Lower lobe of right lung (tissue), 2 donors: ENCODE measurements around the gene MARCO. TPM values are rescaled to one million over a fixed set of nuclear protein-coding genes. Genes with fewer than 3 reads are reported as not detected.

Experiments used
- ATAC-seq, 2 donors: fragments of 200-7000 bp; cut with Tn5 transposase; one replicate each; pipeline ENCODE4 v1.9.1; 2020 to 2022; ENCODE audit warnings: mild to moderate bottlenecking in 2 of 2, moderate library complexity in 2 of 2
- DNase-seq: peaks from one replicate; pipeline ENCODE4 v3.0.0-alpha.2; 2020
- H3K27ac ChIP-seq: fragments of 200-600 bp; one replicate; pipeline ENCODE4 v1.8.0; 2022
- H3K27me3 ChIP-seq: fragments of 200-600 bp; one replicate; pipeline ENCODE4 v1.8.0; 2022; ENCODE audit warnings: low read depth
- H3K36me3 ChIP-seq: fragments of 200-600 bp; one replicate; pipeline ENCODE4 v1.8.0; 2022; ENCODE audit warnings: mild to moderate bottlenecking
- H3K4me1 ChIP-seq: fragments of 200-600 bp; one replicate; pipeline ENCODE4 v1.8.0; 2022
- H3K4me3 ChIP-seq: fragments of 200-600 bp; one replicate; pipeline ENCODE4 v1.8.0; 2022; ENCODE audit warnings: mild to moderate bottlenecking
- H3K9me3 ChIP-seq: fragments of 200-600 bp; one replicate; pipeline ENCODE4 v1.8.0; 2022
- CTCF ChIP-seq: fragments of 200-600 bp; IDR thresholded peaks from one replicate; pipeline ENCODE4 v1.8.0; 2022; ENCODE audit warnings: antibody characterized with exemption, mild to moderate bottlenecking
- intact Hi-C: fragments of 100-400 bp; cut with DNase I; formaldehyde crosslinking; loops from one replicate; pipeline ENCODE4 v1.11.0; 2022
- total RNA-seq: library from RNA; stranded (reverse); fragmentation: NEBNext Ultra II Directional; extraction: Animal tissue kit (Norgen Biotek cat#: 25700); gene quantifications from one replicate; pipeline ENCODE4 v1.2.1, GENCODE V29; 2021
- donor health status: DM: no; HTN: yes; CAD: no; lungs with severe emphysema.

Gene MARCO
- total RNA-seq, 1 donor from 2014 or later: 491 TPM

- H3K4me1 ChIP-seq: peaks cover 4% of the 10 kb centered on the region
- no peaks in the 10 kb centered on the region for H3K36me3 ChIP-seq
- no peak for TF ChIP-seq CTCF
- peaks cover 8% of the 10 kb centered on the region for H3K27me3 ChIP-seq
- intact Hi-C loops: no loop called here
- H3K9me3 ChIP-seq: no peaks in the 10 kb centered on the region
- DNase-seq: peak; percentile 86
- ATAC-seq: peak; percentile 72 to 88
- peak overlapping the region; percentile 56 for H3K27ac ChIP-seq
- no peak overlapping the region for H3K4me3 ChIP-seq
Measured at GRCh38 chr2:118970396-118971135, 28.6 kb downstream of the MARCO start.

GRCh38 chr2:118971245-118972122, 29.5 kb downstream of the MARCO start:
- Histone ChIP-seq H3K4me1 (peaks cover 4% of the 10 kb centered on the region), H3K9me3 (no peaks in the 10 kb centered on the region), H3K27ac (peak overlapping the region; percentile 56), H3K36me3 (no peaks in the 10 kb centered on the region), H3K4me3 (no peak overlapping the region), H3K27me3 (peaks cover 8% of the 10 kb centered on the region)
- DNase-seq (no peak), ATAC-seq (no peak)
- no peak for TF ChIP-seq CTCF
- intact Hi-C loops: no loop called here

DNA sequence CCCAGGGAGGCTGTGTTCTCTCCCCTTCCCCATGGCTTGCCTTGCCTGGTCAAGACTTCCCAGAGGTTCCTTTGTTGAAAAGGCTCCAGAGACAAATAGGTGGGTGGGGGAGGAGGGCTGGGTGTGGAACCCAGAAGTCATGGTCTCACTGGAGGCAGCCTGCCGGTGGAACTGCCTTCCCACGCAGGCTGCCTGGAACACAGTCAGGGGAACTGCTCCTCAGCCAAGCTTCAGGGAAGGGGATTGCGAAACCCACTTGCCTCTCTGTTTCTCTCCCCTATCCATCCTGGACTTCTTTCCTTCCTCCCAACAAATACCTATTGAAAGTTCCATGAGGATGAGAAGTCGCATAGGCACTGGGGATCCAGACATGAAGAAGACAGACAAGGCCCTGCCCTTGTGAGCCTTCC, 31.6 kb downstream of the MARCO start:
- H3K27ac ChIP-seq: peak overlapping the region; percentile 41
- H3K4me3 ChIP-seq: no peak overlapping the region
- DNase-seq: peak; percentile 77
- H3K36me3 ChIP-seq: no peaks in the 10 kb centered on the region
- TF ChIP-seq CTCF: no peak
- peak; percentile 44 to 73 for ATAC-seq
- H3K27me3 ChIP-seq: peaks cover 8% of the 10 kb centered on the region
- H3K4me1 ChIP-seq: peaks cover 4% of the 10 kb centered on the region
- intact Hi-C loops: no loop called here
- H3K9me3 ChIP-seq: no peaks in the 10 kb centered on the region

DNA sequence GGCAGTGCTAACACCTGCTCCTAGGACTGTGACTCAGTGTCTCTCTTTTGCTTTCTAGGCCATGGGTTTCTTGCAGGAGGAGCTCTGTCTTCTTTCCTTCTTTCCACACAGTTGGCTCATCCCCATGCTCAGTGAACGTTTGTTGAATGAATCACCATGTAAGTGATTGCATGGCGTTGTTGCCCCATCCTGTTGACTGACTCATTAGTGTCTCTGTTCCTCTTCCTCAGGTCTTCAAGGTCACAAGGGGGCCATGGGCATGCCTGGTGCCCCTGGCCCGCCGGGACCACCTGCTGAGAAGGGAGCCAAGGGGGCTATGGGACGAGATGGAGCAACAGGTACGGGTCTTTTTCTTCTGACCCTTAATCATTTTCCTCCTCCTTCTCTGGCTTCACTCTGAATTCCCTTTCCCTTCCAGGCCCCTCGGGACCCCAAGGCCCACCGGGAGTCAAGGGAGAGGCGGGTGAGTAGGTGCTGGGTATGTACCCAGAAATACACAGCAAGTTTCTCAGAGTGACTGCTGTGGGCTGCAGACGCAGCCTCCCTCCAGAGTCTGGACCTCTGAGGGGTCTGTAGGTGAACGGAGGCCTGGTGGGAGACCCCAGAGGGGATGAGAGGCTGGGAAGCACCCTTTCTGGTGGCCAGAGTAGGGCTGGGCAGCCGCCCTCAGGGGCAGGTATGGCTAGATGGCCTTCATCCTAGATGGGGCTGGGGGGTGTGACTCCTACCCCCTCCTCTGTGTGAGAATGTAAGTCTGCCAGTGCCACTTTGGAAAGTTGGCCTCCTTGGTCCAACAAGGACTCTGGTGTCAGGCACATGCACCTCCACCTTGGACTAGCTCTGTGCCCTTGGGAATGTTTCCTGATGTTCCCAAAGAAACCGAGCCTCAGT, 32.4 kb downstream of the MARCO start:
- intact Hi-C loops: no loop called here
- peaks cover 8% of the 10 kb centered on the region for H3K27me3 ChIP-seq
- H3K36me3 ChIP-seq: no peaks in the 10 kb centered on the region
- ATAC-seq (peak; percentile 50 to 65), DNase-seq (peak; percentile 62)
- peak overlapping the region; percentile 41 for H3K27ac ChIP-seq
- H3K4me1 ChIP-seq: no peaks in the 10 kb centered on the region
- H3K9me3 ChIP-seq: no peaks in the 10 kb centered on the region
- H3K4me3 ChIP-seq: no peak overlapping the region
- TF ChIP-seq CTCF: no peak

DNA sequence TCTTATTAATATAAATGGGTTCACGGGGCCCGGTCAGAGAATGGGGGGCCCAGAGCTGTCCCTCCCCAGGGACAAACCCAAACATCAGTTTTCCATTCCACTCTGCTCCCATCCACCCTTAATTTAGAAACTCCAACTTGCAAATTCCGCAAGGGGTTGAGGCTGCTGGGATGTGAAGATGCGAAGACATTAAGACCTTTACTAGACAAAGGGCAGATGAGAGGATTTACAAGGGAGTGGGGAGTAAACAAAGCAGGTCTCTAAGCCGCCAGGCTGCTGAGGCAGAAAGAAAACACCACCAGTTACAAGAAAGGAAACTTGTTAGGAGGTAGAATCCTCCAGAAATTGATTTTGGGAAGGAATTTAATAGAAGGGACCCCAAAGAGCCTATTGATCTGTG, 33.1 kb downstream of the MARCO start:
- no peaks in the 10 kb centered on the region for H3K9me3 ChIP-seq
- intact Hi-C loops: no loop called here
- no peaks in the 10 kb centered on the region for H3K4me1 ChIP-seq
- no peak for DNase-seq
- TF ChIP-seq CTCF: no peak
- H3K27me3 ChIP-seq: peaks cover 8% of the 10 kb centered on the region
- H3K4me3 ChIP-seq: no peak overlapping the region
- H3K36me3 ChIP-seq: no peaks in the 10 kb centered on the region
- ATAC-seq: no peak
- H3K27ac ChIP-seq: no peak overlapping the region
